ENCODE results near the gene STAP2. TPM values are rescaled to one million over a fixed set of nuclear protein-coding genes. Genes with fewer than 3 reads are reported as not detected.

Gene STAP2
- total and polyA plus RNA-seq, 8 donors, result 20.7 to 250 (median 43.3) TPM; not detected in 1

- Histone ChIP-seq H3K27ac (peak overlapping the region; percentile 39 to 76 (median 67)), H3K9me3 (no peaks in the 10 kb centered on the region), H3K4me3 (peak overlapping the region in 1 of 4 donors; percentile 4), H3K27me3 (no peaks in the 10 kb centered on the region), H3K36me3 (peaks cover 0 to 28% (median 14%) of the 10 kb centered on the region in 4 donors), H3K4me1 (peaks cover 63 to 90% (median 77%) of the 10 kb centered on the region in 4 donors)
- intact Hi-C loops (cut with DNase I; ENCODE audit: low total_unique reads), result no loop called here
- WGBS, 5 donors, result 29 to 40% (median 34%) methylated on average over 17 of the region's 17 CpGs
- DNase-seq, result peak in 1 of 2 donors; percentile 59
- TF ChIP-seq POLR2AphosphoS5 (IDR thresholded peaks at IDR 0.05) (no peak), EP300 (IDR thresholded peaks at IDR 0.05) (no peak), CTCF (IDR thresholded peaks at IDR 0.05) (no peak), POLR2A (IDR thresholded peaks at IDR 0.05) (no peak)
Measured at GRCh38 chr19:4380254-4380727, 41.7 kb upstream of the STAP2 start.

- Histone ChIP-seq H3K27me3 (no peaks in the 10 kb centered on the region), H3K4me1 (peaks cover 67 to 90% (median 78%) of the 10 kb centered on the region in 4 donors), H3K36me3 (peaks cover 0 to 21% (median 7%) of the 10 kb centered on the region in 4 donors), H3K9me3 (no peaks in the 10 kb centered on the region), H3K4me3 (peak overlapping the region in 1 of 4 donors; percentile 4), H3K27ac (peak overlapping the region; percentile 39 to 76 (median 67))
- peak; percentile 74 to 82 for DNase-seq
- TF ChIP-seq POLR2A (IDR thresholded peaks at IDR 0.05), result no peak
- TF ChIP-seq POLR2AphosphoS5 (IDR thresholded peaks at IDR 0.05), result peak in 1 of 3 donors; percentile 80
- no peak for TF ChIP-seq CTCF (IDR thresholded peaks at IDR 0.05)
- TF ChIP-seq EP300 (IDR thresholded peaks at IDR 0.05), result no peak
- 36 to 54% (median 43%) methylated on average over 19 to 20 of the region's 20 CpGs for WGBS, 5 donors
- intact Hi-C loops (cut with DNase I; ENCODE audit: low total_unique reads), result no loop called here
Measured at GRCh38 chr19:4379383-4380253, 41.0 kb upstream of the STAP2 start.

GRCh38 chr19:4378886-4379285 is 40.3 kb upstream of the STAP2 start:
- Histone ChIP-seq H3K9me3 (no peaks in the 10 kb centered on the region), H3K36me3 (peaks cover 0 to 14% (median 3%) of the 10 kb centered on the region in 4 donors), H3K27me3 (no peaks in the 10 kb centered on the region), H3K4me1 (peaks cover 68 to 90% (median 79%) of the 10 kb centered on the region in 4 donors), H3K4me3 (no peak overlapping the region), H3K27ac (peak overlapping the region in 4 of 5 donors; percentile 20 to 76 (median 68))
- intact Hi-C loops (cut with DNase I; ENCODE audit: low total_unique reads), result no loop called here
- WGBS, 5 donors, result 85 to 95% (median 89%) methylated on average over 6 to 11 of the region's 11 CpGs
- no peak for TF ChIP-seq CTCF (IDR thresholded peaks at IDR 0.05)
- peak in 1 of 2 donors; percentile 17 for DNase-seq

- Histone ChIP-seq H3K27me3 (no peaks in the 10 kb centered on the region), H3K9me3 (no peaks in the 10 kb centered on the region), H3K36me3 (peaks cover 0 to 8% (median 0%) of the 10 kb centered on the region in 4 donors), H3K4me1 (peaks cover 78 to 91% (median 86%) of the 10 kb centered on the region in 4 donors), H3K27ac (peak overlapping the region; percentile 41 to 89 (median 87)), H3K4me3 (no peak overlapping the region)
- intact Hi-C loops (cut with DNase I; ENCODE audit: low total_unique reads), result no loop called here
- peak; percentile 27 to 72 for DNase-seq
- TF ChIP-seq POLR2AphosphoS5 (IDR thresholded peaks at IDR 0.05) (peak in 1 of 3 donors; percentile 25), CTCF (IDR thresholded peaks at IDR 0.05) (no peak)
- WGBS, 5 donors, result 46 to 65% (median 56%) methylated on average over 10 to 23 of the region's 23 CpGs
Measured at GRCh38 chr19:4376991-4377781, 38.6 kb upstream of the STAP2 start.

All from stomach (tissue), 9 donors.